KMS-11 (cell line): Measurements from ENCODE around the gene PAPPA2.

ENCODE experiments used
- H2AFZ ChIP-seq: fragments of 200-600 bp; sonication (generic); 2 replicates; pipeline ENCODE4 v1.6.1; 2016; ENCODE audit warnings: antibody characterized with exemption, mixed run types, low read depth
- H3K27ac ChIP-seq: fragments of 200-600 bp; sonication (generic); 2 replicates; pipeline ENCODE4 v1.6.1; 2016; ENCODE audit warnings: mild to moderate bottlenecking, mixed run types
- H3K27me3 ChIP-seq: fragments of 200-600 bp; sonication (generic); 2 replicates; pipeline ENCODE4 v1.6.1; 2017; ENCODE audit warnings: mild to moderate bottlenecking, low read depth, mixed run types, moderate library complexity; ENCODE audit not compliant: insufficient read depth
- H3K36me3 ChIP-seq: fragments of 200-600 bp; sonication (generic); 2 replicates; pipeline ENCODE4 v1.6.1; 2017; ENCODE audit warnings: mild to moderate bottlenecking, mixed run types; ENCODE audit not compliant: insufficient read depth
- H3K4me1 ChIP-seq: fragments of 200-600 bp; sonication (generic); 2 replicates; pipeline ENCODE4 v1.6.1; 2016; ENCODE audit warnings: mild to moderate bottlenecking, low read depth, mixed run types; ENCODE audit not compliant: poor library complexity, severe bottlenecking
- H3K4me2 ChIP-seq: fragments of 200-600 bp; sonication (generic); 2 replicates; pipeline ENCODE4 v1.7.0; 2016; ENCODE audit warnings: mild to moderate bottlenecking, mixed run types
- H3K4me3 ChIP-seq: fragments of 200-600 bp; sonication (generic); IDR thresholded peaks from 2 replicates; pipeline ENCODE4 v1.6.1; 2017; ENCODE audit warnings: low read depth, low read length, mixed read lengths; ENCODE audit not compliant: insufficient read depth
- H3K79me2 ChIP-seq: fragments of 200-600 bp; sonication (generic); 2 replicates; pipeline ENCODE4 v1.6.1; 2016; ENCODE audit warnings: low read depth, mixed run types; ENCODE audit not compliant: insufficient read depth
- H3K9ac ChIP-seq: fragments of 200-600 bp; sonication (generic); 2 replicates; pipeline ENCODE4 v1.6.1; 2016; ENCODE audit warnings: mild to moderate bottlenecking, mixed run types
- H4K20me1 ChIP-seq: fragments of 200-600 bp; sonication (generic); 2 replicates; pipeline ENCODE4 v1.6.1; 2016; ENCODE audit warnings: mild to moderate bottlenecking, mixed run types; ENCODE audit not compliant: insufficient read depth
- TF ChIP-seq, protein P1 (sequence below): fragments of 200-600 bp; sonication (generic); conservative IDR thresholded peaks from 2 replicates; pipeline ENCODE4 v1.6.1; 2017; ENCODE audit warnings: low read depth, mild to moderate bottlenecking, antibody characterized with exemption, low read length, moderate library complexity, mixed read lengths

Gene PAPPA2

DNA sequence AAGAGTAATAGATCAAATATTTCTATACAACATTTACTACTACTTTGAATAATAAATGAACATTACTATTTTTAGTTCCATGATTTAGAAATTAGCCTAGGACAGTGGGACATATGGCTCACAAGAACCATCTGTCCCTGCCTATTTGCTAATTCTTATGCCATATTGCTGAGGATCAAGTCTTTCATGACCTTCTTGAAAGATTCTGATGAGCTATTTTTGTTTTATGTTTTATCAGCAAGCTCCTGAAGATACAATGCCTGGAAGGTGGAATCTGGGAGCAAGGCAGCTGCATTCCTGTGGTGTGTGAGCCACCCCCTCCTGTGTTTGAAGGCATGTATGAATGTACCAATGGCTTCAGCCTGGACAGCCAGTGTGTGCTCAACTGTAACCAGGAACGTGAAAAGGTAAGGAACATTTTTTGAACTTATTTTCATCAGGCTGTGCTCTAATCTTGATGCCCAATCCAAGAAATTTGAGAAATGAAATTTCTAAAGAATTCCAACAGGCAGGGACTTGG, 326.7 kb downstream of the PAPPA2 start:
- Histone ChIP-seq H3K4me1 (no peaks in the 10 kb centered on the region), H4K20me1 (no peaks in the 10 kb centered on the region), H3K27me3 (no peaks in the 10 kb centered on the region), H3K4me2 (no peak overlapping the region), H3K79me2 (no peaks in the 10 kb centered on the region), H3K4me3 (no peak overlapping the region), H2AFZ (no peak overlapping the region), H3K27ac (no peak overlapping the region), H3K9ac (no peak overlapping the region), H3K36me3 (no peaks in the 10 kb centered on the region)
- TF ChIP-seq, protein P1, sequence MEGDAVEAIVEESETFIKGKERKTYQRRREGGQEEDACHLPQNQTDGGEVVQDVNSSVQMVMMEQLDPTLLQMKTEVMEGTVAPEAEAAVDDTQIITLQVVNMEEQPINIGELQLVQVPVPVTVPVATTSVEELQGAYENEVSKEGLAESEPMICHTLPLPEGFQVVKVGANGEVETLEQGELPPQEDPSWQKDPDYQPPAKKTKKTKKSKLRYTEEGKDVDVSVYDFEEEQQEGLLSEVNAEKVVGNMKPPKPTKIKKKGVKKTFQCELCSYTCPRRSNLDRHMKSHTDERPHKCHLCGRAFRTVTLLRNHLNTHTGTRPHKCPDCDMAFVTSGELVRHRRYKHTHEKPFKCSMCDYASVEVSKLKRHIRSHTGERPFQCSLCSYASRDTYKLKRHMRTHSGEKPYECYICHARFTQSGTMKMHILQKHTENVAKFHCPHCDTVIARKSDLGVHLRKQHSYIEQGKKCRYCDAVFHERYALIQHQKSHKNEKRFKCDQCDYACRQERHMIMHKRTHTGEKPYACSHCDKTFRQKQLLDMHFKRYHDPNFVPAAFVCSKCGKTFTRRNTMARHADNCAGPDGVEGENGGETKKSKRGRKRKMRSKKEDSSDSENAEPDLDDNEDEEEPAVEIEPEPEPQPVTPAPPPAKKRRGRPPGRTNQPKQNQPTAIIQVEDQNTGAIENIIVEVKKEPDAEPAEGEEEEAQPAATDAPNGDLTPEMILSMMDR, result no peak

DNA sequence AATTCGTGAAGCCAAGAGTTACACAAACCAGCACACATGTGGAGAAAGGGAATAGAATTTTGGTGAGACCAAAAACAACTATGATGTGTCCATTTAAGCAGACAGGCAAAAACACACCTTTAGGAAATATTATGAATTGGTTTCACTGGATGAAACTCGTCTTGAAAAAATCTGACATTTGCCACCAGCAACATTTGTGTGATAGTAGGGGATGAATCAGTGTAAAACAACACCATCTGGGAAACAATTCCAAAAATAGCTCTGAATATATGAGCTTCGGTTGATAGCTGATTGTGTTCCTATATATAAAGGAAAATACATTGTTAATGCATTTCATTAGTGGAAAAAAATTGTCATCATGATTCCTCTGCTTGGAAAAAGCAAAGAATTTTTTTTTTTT, 327.8 kb downstream of the PAPPA2 start:
- Histone ChIP-seq H3K9ac (no peak overlapping the region), H3K27ac (no peak overlapping the region), H3K27me3 (no peaks in the 10 kb centered on the region), H4K20me1 (no peaks in the 10 kb centered on the region), H2AFZ (no peak overlapping the region), H3K4me2 (no peak overlapping the region), H3K4me1 (no peaks in the 10 kb centered on the region), H3K36me3 (no peaks in the 10 kb centered on the region), H3K4me3 (no peak overlapping the region), H3K79me2 (no peaks in the 10 kb centered on the region)
- TF ChIP-seq, protein P1, result no peak

DNA sequence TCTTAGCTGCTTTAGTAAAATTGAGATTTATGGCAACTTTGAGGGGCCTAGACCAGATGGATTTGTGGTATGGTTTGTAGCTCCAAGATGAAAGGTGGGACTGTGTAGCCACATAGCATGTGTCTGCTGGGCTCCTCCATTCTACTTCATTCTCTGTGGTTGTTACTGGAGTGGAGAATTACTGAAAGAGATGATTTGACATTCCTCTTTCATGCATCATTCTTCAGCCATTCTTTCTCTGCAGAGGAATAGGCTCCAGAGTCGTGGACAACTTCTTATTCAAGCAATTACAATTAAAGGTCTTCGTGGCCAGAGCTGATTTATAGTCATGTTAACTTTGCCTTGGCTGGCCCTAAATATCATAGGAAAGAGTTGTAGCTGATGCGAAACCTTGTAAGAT, 328.9 kb downstream of the PAPPA2 start:
- Histone ChIP-seq H3K27me3 (no peaks in the 10 kb centered on the region), H4K20me1 (no peaks in the 10 kb centered on the region), H3K27ac (no peak overlapping the region), H3K4me1 (no peaks in the 10 kb centered on the region), H3K36me3 (no peaks in the 10 kb centered on the region), H3K79me2 (no peaks in the 10 kb centered on the region), H3K4me3 (no peak overlapping the region), H3K4me2 (no peak overlapping the region), H3K9ac (no peak overlapping the region), H2AFZ (no peak overlapping the region)
- TF ChIP-seq, protein P1, result no peak

DNA sequence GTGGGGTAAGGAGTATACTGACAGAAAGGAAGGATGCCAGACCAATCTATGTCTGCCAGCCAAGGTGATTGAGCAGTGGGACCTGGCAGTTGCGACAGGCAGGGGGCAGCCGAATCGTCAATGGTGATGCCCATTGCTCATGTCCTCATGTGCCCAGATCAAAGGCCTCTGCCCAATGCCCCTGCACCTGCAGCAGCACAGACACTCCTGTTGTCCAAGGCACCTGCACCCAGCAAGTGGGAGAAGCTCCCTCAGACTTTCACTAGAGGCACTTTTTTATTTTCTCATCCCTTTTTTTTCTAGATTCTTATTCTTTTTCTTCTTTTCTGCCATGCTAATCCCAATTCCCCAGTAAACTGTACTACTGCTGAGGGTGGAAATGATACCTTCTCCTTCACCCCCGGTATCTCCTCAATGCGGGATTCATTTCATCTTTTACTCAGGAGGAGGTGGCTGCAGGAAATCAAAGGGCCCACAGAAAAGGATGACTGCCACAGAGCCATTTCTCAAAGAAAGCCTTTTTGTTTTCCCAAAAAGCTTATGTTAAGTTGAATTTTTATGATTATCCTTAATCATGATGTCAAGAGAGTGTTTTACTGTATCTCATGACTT, 332.0 kb downstream of the PAPPA2 start:
- Histone ChIP-seq H2AFZ (no peak overlapping the region), H3K36me3 (no peaks in the 10 kb centered on the region), H3K4me3 (no peak overlapping the region), H3K79me2 (no peaks in the 10 kb centered on the region), H3K27ac (no peak overlapping the region), H3K9ac (no peak overlapping the region), H3K27me3 (no peaks in the 10 kb centered on the region), H4K20me1 (no peaks in the 10 kb centered on the region), H3K4me2 (no peak overlapping the region), H3K4me1 (no peaks in the 10 kb centered on the region)
- TF ChIP-seq, protein P1, result no peak
